A549 (cell line): ENCODE results near the gene TFE3. TPM values are rescaled to one million over a fixed set of nuclear protein-coding genes. Genes with fewer than 3 reads are reported as not detected.
A peak's percentile ranks its signal among the peaks of the same experiment; 100 is the strongest.

Source experiments
- ATAC-seq, 2 experiments: fragments of 200-7000 bp in 1 of 2; fragments of >200 bp in 1 of 2; cut with Nextera tagmentation in 1 of 2; cut with Tn5 transposase in 1 of 2; 3 replicates each; pipeline versions ENCODE4 v1.8.0 to v1.9.1; 2018 to 2020; ENCODE audit warnings: mild to moderate bottlenecking in 1 of 2, moderate library complexity in 1 of 2
- CTCF ChIA-PET: fragments of 300-600 bp; sonication (Branson Sonifier 250); formaldehyde crosslinking; extraction: SDS; loops from one replicate; lab custom pipeline; 2021; ENCODE audit warnings: antibody characterized with exemption, inconsistent platforms; lab: Yijun Ruan, JAX
- POLR2A ChIA-PET: fragments of 350-600 bp; formaldehyde crosslinking; extraction: SDS; loops from one replicate; lab custom pipeline; 2021; ENCODE audit warnings: antibody characterized with exemption, inconsistent platforms; lab: Yijun Ruan, JAX
- DNase-seq, 2 experiments: peaks; one replicate each; pipeline versions ENCODE4 v3.0.0 to v3.0.0-alpha.2; 2011 to 2016; ENCODE audit warnings: low read depth in 1 of 2, low spot score in 1 of 2
- FAIRE-seq: peaks from 2 replicates; lab custom pipeline; 2011; peaks lifted over from hg19 to GRCh38; lab: Jason Lieb, UNC
- H3K27ac ChIP-seq, 2 experiments: fragments of >200 bp; sonication (Bioruptor Twin); formaldehyde crosslinking; 3 replicates each; pipeline ENCODE4 v1.5.1; 2016 to 2017
- H3K4me1 ChIP-seq: fragments of >200 bp; sonication (Bioruptor Twin); formaldehyde crosslinking; 3 replicates; pipeline ENCODE4 v1.6.1; 2016
- H3K4me2 ChIP-seq: fragments of >200 bp; sonication (Bioruptor Twin); formaldehyde crosslinking; 3 replicates; pipeline ENCODE4 v1.6.1; 2016
- H3K4me3 ChIP-seq: fragments of >200 bp; sonication (Bioruptor Twin); formaldehyde crosslinking; 3 replicates; pipeline ENCODE4 v1.5.1; 2016
- H3K9me3 ChIP-seq: fragments of >200 bp; sonication (Bioruptor Twin); formaldehyde crosslinking; 3 replicates; pipeline ENCODE4 v1.6.1; 2016
- BHLHE40 ChIP-seq: IDR thresholded peaks from 2 replicates; pipeline ENCODE4 v1.6.1; 2012; ENCODE audit warnings: low read depth, low read length, inconsistent platforms
- CBX2 ChIP-seq: fragments of 200-600 bp; sonication (generic); IDR thresholded peaks from 2 replicates; pipeline ENCODE4 v1.6.1; 2016; ENCODE audit warnings: low read depth, mild to moderate bottlenecking, borderline replicate concordance
- CEBPB ChIP-seq, 2 experiments: fragments of >200 bp in 1 of 2; sonication (Bioruptor Twin) in 1 of 2; formaldehyde crosslinking in 1 of 2; IDR thresholded peaks; 2 replicates each; pipeline ENCODE4 v1.6.1; 2012 to 2016
- E2F6 ChIP-seq: IDR thresholded peaks from 2 replicates; pipeline ENCODE4 v1.6.1; 2012; ENCODE audit warnings: low read depth, borderline replicate concordance
- EHF ChIP-seq: fragments of 250-450 bp; sonication (Bioruptor Pico); IDR thresholded peaks from 2 replicates; pipeline ENCODE4 v1.5.0; 2020; ENCODE audit warnings: mild to moderate bottlenecking
- EP300 ChIP-seq, 2 experiments: fragments of >200 bp; sonication (Bioruptor Twin); formaldehyde crosslinking; IDR thresholded peaks; 2 replicates in 1 of 2; 3 replicates in 1 of 2; pipeline ENCODE4 v1.6.1; 2016 to 2017
- FOSB ChIP-seq: fragments of 250-450 bp; sonication (Bioruptor Pico); IDR thresholded peaks from 2 replicates; pipeline ENCODE4 v1.5.0; 2020; ENCODE audit warnings: mild to moderate bottlenecking, moderate library complexity
- HOXA7 ChIP-seq: fragments of 250-450 bp; sonication (Bioruptor Pico); IDR thresholded peaks from 2 replicates; pipeline ENCODE4 v1.5.0; 2020; ENCODE audit warnings: mild to moderate bottlenecking, moderate library complexity
- HOXB5 ChIP-seq: fragments of 250-450 bp; sonication (Bioruptor Pico); IDR thresholded peaks from 2 replicates; pipeline ENCODE4 v1.5.0; 2020; ENCODE audit warnings: mild to moderate bottlenecking, moderate library complexity
- JUN ChIP-seq, 2 experiments: fragments of >200 bp; sonication (Bioruptor Twin); formaldehyde crosslinking; IDR thresholded peaks; 2 replicates in 1 of 2; 3 replicates in 1 of 2; pipeline ENCODE4 v1.6.1; 2016 to 2017
- KDM1A ChIP-seq: fragments of 200-600 bp; sonication (generic); IDR thresholded peaks from 2 replicates; pipeline ENCODE4 v1.6.1; 2016; ENCODE audit warnings: low read depth, mild to moderate bottlenecking
- MAFK ChIP-seq: fragments of 450-650 bp; IDR thresholded peaks from 2 replicates; pipeline ENCODE4 v1.6.1; 2014; ENCODE audit not compliant: partially characterized antibody
- MAX ChIP-seq: IDR thresholded peaks from 2 replicates; pipeline ENCODE4 v1.6.1; 2012
- MAZ ChIP-seq: fragments of 150-350 bp; IDR thresholded peaks from 2 replicates; pipeline ENCODE4 v1.6.1; 2014; ENCODE audit warnings: antibody characterized with exemption, low read depth, low read length, borderline replicate concordance
- NFE2L2 ChIP-seq: fragments of 150-350 bp; conservative IDR thresholded peaks from 2 replicates; pipeline ENCODE4 v1.6.1; 2014; ENCODE audit warnings: low read length
- NR3C1 ChIP-seq: fragments of >200 bp; sonication (Bioruptor Twin); formaldehyde crosslinking; IDR thresholded peaks from 3 replicates; pipeline ENCODE4 v1.6.1; 2017
- PHF8 ChIP-seq: fragments of 200-600 bp; sonication (generic); IDR thresholded peaks from 2 replicates; pipeline ENCODE4 v1.6.1; 2016; ENCODE audit warnings: low read depth, mild to moderate bottlenecking, antibody characterized with exemption, moderate library complexity, borderline replicate concordance
- POLR2A ChIP-seq: IDR thresholded peaks from 2 replicates; pipeline ENCODE4 v1.6.1; 2012; ENCODE audit warnings: mild to moderate bottlenecking, low read length
- RCOR1 ChIP-seq: fragments of 150-350 bp; IDR thresholded peaks from 2 replicates; pipeline ENCODE4 v1.6.1; 2014; ENCODE audit warnings: antibody characterized with exemption, low read length, low read depth
- REST ChIP-seq: fragments of 200-600 bp; sonication (generic); IDR thresholded peaks from 2 replicates; pipeline ENCODE4 v1.6.1; 2016; ENCODE audit warnings: antibody characterized with exemption, mild to moderate bottlenecking, moderate library complexity
- RNF2 ChIP-seq: fragments of 200-600 bp; sonication (generic); IDR thresholded peaks from 2 replicates; pipeline ENCODE4 v1.6.1; 2016; ENCODE audit warnings: low read depth, mild to moderate bottlenecking, antibody characterized with exemption, moderate library complexity, borderline replicate concordance
- TFCP2L1 ChIP-seq: fragments of 250-450 bp; sonication (Bioruptor Pico); IDR thresholded peaks from 2 replicates; pipeline ENCODE4 v1.5.0; 2021; ENCODE audit warnings: mild to moderate bottlenecking
- TP53 ChIP-seq: fragments of 250-450 bp; sonication (Bioruptor Pico); IDR thresholded peaks from 2 replicates; pipeline ENCODE4 v1.5.0; 2021; ENCODE audit warnings: mild to moderate bottlenecking, moderate library complexity
- ZC3H11A ChIP-seq: fragments of 450-650 bp; IDR thresholded peaks from 2 replicates; pipeline ENCODE4 v1.6.1; 2014; ENCODE audit warnings: antibody characterized with exemption, mild to moderate bottlenecking
- WGBS: methylation state at CpG from one replicate; pipeline ENCODE4 v1.1.6; 2017; ENCODE audit errors: missing lambda C conversion rate; 5-methylcytosine and 5-hydroxymethylcytosine counted together
- polyA plus RNA-seq, 4 experiments: library from polyadenylated mRNA; depleted of rRNA in 3 of 4; stranded (reverse); fragments of >200 nt; fragmentation: RNase III in 1 of 4; extraction: RNeasy Plus Mini Kit Qiagen cat#74134 plus additional on column Dnase treatment in 1 of 4; gene quantifications; 2 replicates in 3 of 4; 3 replicates in 1 of 4; pipeline ENCODE4 v1.2.3, GENCODE V29; 2011 to 2017
- TF ChIP-seq, protein P1 (sequence below): fragments of 450-650 bp; IDR thresholded peaks from 2 replicates; pipeline ENCODE4 v1.6.1; 2014; ENCODE audit warnings: antibody characterized with exemption
- TF ChIP-seq, protein P2 (sequence below): fragments of >200 bp; sonication (Bioruptor Twin); formaldehyde crosslinking; IDR thresholded peaks from 3 replicates; pipeline ENCODE4 v1.6.1; 2016

TFE3 gene
- polyA plus RNA-seq, 2 of the 4 experiments (the other 2 are of a cell fraction): 16.1 to 56.3 TPM

GRCh38 chrX:49075347-49075746 is 32.2 kb upstream of the TFE3 start:
- peak in 1 of 2 experiments; percentile 3; a peak in 1 of 6 replicates for ATAC-seq
- Histone ChIP-seq H3K27ac (no peak overlapping the region), H3K4me3 (no peak overlapping the region), H3K9me3 (no peaks in the 10 kb centered on the region), H3K4me2 (no peak overlapping the region), H3K4me1 (peaks cover 13% of the 10 kb centered on the region; the same call in 2 of the 3 replicates)
- POLR2A ChIA-PET: no interaction called here
- no peak for DNase-seq
- CTCF ChIA-PET: interaction anchor here (1.2 kb wide), 1 partner anchor 32 kb away, joined by 3 read pairs; no protein-coding TSS in a partner anchor
- peak; percentile 68 for FAIRE-seq
- TF ChIP-seq CEBPB (IDR thresholded peaks at IDR 0.05): no peak
- TF ChIP-seq NFE2L2: no peak
- TF ChIP-seq CBX2: no peak
- no peak for TF ChIP-seq JUN (IDR thresholded peaks at IDR 0.05)
- TF ChIP-seq, protein P1, sequence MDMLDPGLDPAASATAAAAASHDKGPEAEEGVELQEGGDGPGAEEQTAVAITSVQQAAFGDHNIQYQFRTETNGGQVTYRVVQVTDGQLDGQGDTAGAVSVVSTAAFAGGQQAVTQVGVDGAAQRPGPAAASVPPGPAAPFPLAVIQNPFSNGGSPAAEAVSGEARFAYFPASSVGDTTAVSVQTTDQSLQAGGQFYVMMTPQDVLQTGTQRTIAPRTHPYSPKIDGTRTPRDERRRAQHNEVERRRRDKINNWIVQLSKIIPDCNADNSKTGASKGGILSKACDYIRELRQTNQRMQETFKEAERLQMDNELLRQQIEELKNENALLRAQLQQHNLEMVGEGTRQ: no peak
- TF ChIP-seq PHF8: no peak
- TF ChIP-seq RCOR1: no peak
- TF ChIP-seq TFCP2L1 (CRISPR knock-in tag): no peak
- TF ChIP-seq EP300 (IDR thresholded peaks at IDR 0.05): no peak
- no peak for TF ChIP-seq NR3C1
- no peak for TF ChIP-seq FOSB
- TF ChIP-seq ZC3H11A: no peak
- no peak for TF ChIP-seq MAFK
- TF ChIP-seq, protein P2, sequence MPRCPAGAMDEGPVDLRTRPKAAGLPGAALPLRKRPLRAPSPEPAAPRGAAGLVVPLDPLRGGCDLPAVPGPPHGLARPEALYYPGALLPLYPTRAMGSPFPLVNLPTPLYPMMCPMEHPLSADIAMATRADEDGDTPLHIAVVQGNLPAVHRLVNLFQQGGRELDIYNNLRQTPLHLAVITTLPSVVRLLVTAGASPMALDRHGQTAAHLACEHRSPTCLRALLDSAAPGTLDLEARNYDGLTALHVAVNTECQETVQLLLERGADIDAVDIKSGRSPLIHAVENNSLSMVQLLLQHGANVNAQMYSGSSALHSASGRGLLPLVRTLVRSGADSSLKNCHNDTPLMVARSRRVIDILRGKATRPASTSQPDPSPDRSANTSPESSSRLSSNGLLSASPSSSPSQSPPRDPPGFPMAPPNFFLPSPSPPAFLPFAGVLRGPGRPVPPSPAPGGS: no peak
- no peak for TF ChIP-seq HOXB5
- no peak for TF ChIP-seq POLR2A
- no peak for TF ChIP-seq RNF2
- no peak for TF ChIP-seq MAZ
- no peak for TF ChIP-seq REST
- WGBS: 87% methylated on average over 11 of the region's 13 CpGs

DNA sequence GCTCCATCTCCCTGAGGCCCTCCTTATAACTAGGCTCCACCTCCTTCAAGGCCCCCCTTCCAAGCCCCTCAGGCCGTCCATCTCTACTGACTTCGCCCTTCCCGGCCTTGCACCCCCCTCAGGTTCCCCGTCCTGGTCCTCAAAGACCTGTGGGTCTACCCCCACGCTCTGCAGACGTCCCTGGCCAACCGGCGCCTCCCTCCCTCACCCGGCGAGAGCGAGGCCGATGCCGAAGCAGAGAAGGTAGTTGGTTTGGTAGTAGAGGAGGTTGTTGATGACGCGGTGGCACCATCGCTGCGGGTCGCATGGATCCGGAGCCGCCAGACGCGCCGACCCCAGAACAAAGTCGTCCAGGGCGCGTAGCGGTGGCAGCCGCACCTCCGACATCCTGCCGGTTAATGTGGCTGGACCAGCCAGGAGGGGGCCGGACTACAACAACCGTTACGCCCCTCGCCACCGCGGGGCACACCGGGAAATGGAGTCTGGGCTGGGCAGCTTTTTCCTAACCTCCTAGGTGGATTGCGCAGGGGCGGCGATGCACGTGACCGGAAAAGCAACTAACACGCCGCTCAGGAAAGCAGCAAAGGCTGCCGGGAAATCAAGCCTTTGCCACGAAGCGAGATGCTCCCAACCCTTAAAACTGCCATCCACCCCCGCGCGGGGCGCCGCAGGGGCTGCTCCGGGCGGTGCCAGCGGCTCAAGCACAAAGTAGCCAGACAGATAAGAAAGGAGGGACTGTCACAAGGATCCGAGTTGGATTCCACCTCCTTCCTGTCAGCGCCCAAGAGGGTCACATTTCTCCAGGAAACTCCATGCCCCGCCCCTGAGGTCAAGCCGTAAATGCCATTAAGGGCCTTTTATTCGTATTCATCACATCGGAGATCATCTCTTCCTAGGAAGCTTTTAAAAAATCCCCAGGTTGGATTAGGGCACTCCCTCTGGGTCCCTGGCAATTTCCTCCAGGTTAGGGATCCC is 30.7 kb upstream of the TFE3 start, which contains the start of gene PRAF2:
Gene PRAF2, minus strand, starts transcription at position 402 of the 975 bp plus-strand sequence. Its CDS starts 15 bp downstream, at position 387.
- peak; percentile 93 to 94 for DNase-seq
- no peaks in the 10 kb centered on the region for H3K9me3 ChIP-seq
- peak; percentile 73 for FAIRE-seq
- H3K4me1 ChIP-seq: peaks cover 13% of the 10 kb centered on the region; the same call in 2 of the 3 replicates
- POLR2A ChIA-PET: interaction anchor here (0.8 to 1.0 kb wide), 3 partner anchors 30 to 117 kb away, joined by 3 to 5 read pairs (median 3); no protein-coding TSS in a partner anchor
- H3K4me3 ChIP-seq: peak within 1 kb of the TSS; percentile 69
- peak within 1 kb of the TSS; percentile 90 for H3K4me2 ChIP-seq
- 17% methylated on average over 14 of the region's 61 CpGs for WGBS
- CTCF ChIA-PET: interaction anchor here (1.2 kb wide), 1 partner anchor 30 kb away, joined by 3 read pairs; no protein-coding TSS in a partner anchor
- peak within 1 kb of the TSS; percentile 80 to 84 for H3K27ac ChIP-seq
- peak; percentile 89 to 97 for ATAC-seq
- peak; percentile 90; the same call in 1 of the 2 replicates for TF ChIP-seq FOSB
- TF ChIP-seq E2F6: peak; percentile 97
- peak; percentile 99 for TF ChIP-seq MAX
- TF ChIP-seq BHLHE40: peak; percentile 56
- TF ChIP-seq EHF: peak; percentile 95
- TF ChIP-seq JUN (IDR thresholded peaks at IDR 0.05): peak; percentile 50 to 86; a peak in 4 of 5 replicates
- no peak for TF ChIP-seq REST
- no peak for TF ChIP-seq KDM1A
- peak; percentile 92 for TF ChIP-seq TP53 (CRISPR knock-in tag)
- peak; percentile 43; the same call in 1 of the 2 replicates for TF ChIP-seq PHF8
- peak; percentile 87 for TF ChIP-seq HOXA7 (CRISPR knock-in tag)
